Osteoblast (primary cell): Measurements from ENCODE around the gene VPS41. TPM values are rescaled to one million over a fixed set of nuclear protein-coding genes. Genes with fewer than 3 reads are reported as not detected.

Experiments
- DNase-seq: peaks from one replicate; pipeline ENCODE4 v3.0.0; 2011; ENCODE audit warnings: low spot score, mixed read lengths; ENCODE audit not compliant: insufficient read length; ENCODE audit errors: missing footprints
- H2AFZ ChIP-seq: 2 replicates; pipeline ENCODE4 v1.6.0; 2011; ENCODE audit warnings: mild to moderate bottlenecking, low read length
- H3K27ac ChIP-seq: 2 replicates; pipeline ENCODE4 v1.5.1; 2011; ENCODE audit warnings: mild to moderate bottlenecking, low read depth, low read length, moderate library complexity
- H3K27me3 ChIP-seq: 2 replicates; pipeline ENCODE4 v1.6.0; 2012; ENCODE audit warnings: mild to moderate bottlenecking, control low read depth, inconsistent platforms, low read length, moderate library complexity; ENCODE audit not compliant: insufficient read depth
- H3K36me3 ChIP-seq: 2 replicates; pipeline ENCODE4 v1.5.1; 2011; ENCODE audit warnings: mild to moderate bottlenecking, low read length, control low read depth, moderate library complexity; ENCODE audit not compliant: insufficient read depth
- H3K4me1 ChIP-seq: 2 replicates; pipeline ENCODE4 v1.5.1; 2011; ENCODE audit warnings: mild to moderate bottlenecking, low read length, control low read depth, moderate library complexity; ENCODE audit not compliant: insufficient read depth
- H3K4me2 ChIP-seq: 2 replicates; pipeline ENCODE4 v1.6.0; 2011; ENCODE audit warnings: mild to moderate bottlenecking, low read length; ENCODE audit not compliant: insufficient read depth
- H3K4me3 ChIP-seq: fragments of 200-600 bp; sonication (generic); 3 replicates; pipeline ENCODE4 v1.5.1; 2012; ENCODE audit warnings: mild to moderate bottlenecking, low read length, inconsistent platforms; ENCODE audit not compliant: insufficient read depth
- H3K79me2 ChIP-seq: 2 replicates; pipeline ENCODE4 v1.6.0; 2012; ENCODE audit warnings: mild to moderate bottlenecking, low read length, control low read depth, inconsistent platforms; ENCODE audit not compliant: insufficient read depth
- H3K9me3 ChIP-seq: 2 replicates; pipeline ENCODE4 v1.5.1; 2011; ENCODE audit warnings: low read depth, low read length, control low read depth
- H4K20me1 ChIP-seq: 2 replicates; pipeline ENCODE4 v1.6.0; 2012; ENCODE audit warnings: mild to moderate bottlenecking, low read length, control low read depth; ENCODE audit not compliant: insufficient read depth
- CTCF ChIP-seq: IDR thresholded peaks from 2 replicates; pipeline ENCODE4 v1.5.1; 2011; ENCODE audit warnings: mild to moderate bottlenecking, low read depth, low read length, moderate library complexity; ENCODE audit errors: extremely low read depth
- total RNA-seq: library from RNA; depleted of rRNA; stranded (reverse); fragments of >200 nt; gene quantifications from 2 replicates; pipeline ENCODE4 v1.2.3, GENCODE V29; 2012

Gene VPS41
- total RNA-seq, 1 donor: 78.5 TPM

DNA sequence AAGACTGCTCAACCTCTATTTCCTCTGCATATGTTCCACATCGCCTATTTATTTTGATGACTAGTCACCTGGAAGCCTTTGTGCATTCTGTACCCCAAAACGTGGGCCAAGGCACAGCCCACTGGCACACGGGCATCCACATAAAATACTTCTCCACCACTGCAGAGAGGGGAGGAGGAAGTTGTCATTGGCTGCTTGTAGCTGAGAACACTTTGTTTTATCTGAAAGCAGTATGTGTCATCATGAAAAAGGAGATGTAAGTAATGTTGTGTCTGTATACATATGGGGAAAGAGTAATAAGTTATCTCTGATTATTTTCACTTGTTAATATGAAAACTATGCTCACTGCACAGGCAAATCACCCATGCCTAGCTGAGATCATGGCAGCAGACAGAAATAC, 229.6 kb downstream of the VPS41 start:
- DNase-seq: peak; percentile 48
- H3K36me3 ChIP-seq: no peaks in the 10 kb centered on the region
- H3K9me3 ChIP-seq: no peaks in the 10 kb centered on the region
- no peak overlapping the region for H3K4me2 ChIP-seq
- H3K27me3 ChIP-seq: no peaks in the 10 kb centered on the region
- no peaks in the 10 kb centered on the region for H4K20me1 ChIP-seq
- no peaks in the 10 kb centered on the region for H3K4me1 ChIP-seq
- H3K27ac ChIP-seq: no peak overlapping the region
- no peak for TF ChIP-seq CTCF
- no peaks in the 10 kb centered on the region for H3K79me2 ChIP-seq
- no peak overlapping the region for H3K4me3 ChIP-seq
- H2AFZ ChIP-seq: no peak overlapping the region

DNA sequence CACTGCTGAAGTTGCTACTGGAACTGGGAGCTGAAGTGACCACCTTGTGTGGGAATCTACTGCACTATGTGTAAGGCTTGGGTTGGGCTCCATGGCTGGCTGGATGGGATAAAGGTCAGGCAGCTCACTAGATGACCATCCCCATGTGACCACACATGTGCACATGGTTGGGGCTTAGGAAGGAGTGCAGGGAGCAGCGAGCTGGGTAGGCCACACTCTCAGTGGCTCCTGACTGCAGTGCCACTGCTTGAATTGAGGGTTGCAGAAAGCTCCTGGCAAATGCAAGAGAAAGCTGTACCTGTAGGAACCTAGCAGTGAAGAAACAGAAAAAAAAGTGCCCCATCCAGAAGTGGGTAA, 230.3 kb downstream of the VPS41 start:
- Histone ChIP-seq H3K79me2 (no peaks in the 10 kb centered on the region), H3K9me3 (no peaks in the 10 kb centered on the region), H2AFZ (no peak overlapping the region), H3K4me1 (no peaks in the 10 kb centered on the region), H3K27me3 (no peaks in the 10 kb centered on the region), H3K27ac (no peak overlapping the region), H3K4me3 (no peak overlapping the region), H3K4me2 (no peak overlapping the region), H3K36me3 (no peaks in the 10 kb centered on the region), H4K20me1 (no peaks in the 10 kb centered on the region)
- TF ChIP-seq CTCF: no peak
- DNase-seq: no peak

GRCh38 chr7:38677981-38678697, 230.9 kb downstream of the VPS41 start:
- no peaks in the 10 kb centered on the region for H3K36me3 ChIP-seq
- DNase-seq: peak; percentile 10
- no peak for TF ChIP-seq CTCF

GRCh38 chr7:38675494-38676106, 233.4 kb downstream of the VPS41 start:
- Histone ChIP-seq H3K79me2 (no peaks in the 10 kb centered on the region), H3K9me3 (no peaks in the 10 kb centered on the region), H3K4me3 (no peak overlapping the region), H3K4me2 (no peak overlapping the region), H2AFZ (peak overlapping the region; percentile 47), H3K27ac (no peak overlapping the region), H4K20me1 (no peaks in the 10 kb centered on the region), H3K27me3 (no peaks in the 10 kb centered on the region), H3K36me3 (no peaks in the 10 kb centered on the region), H3K4me1 (no peaks in the 10 kb centered on the region)
- TF ChIP-seq CTCF: no peak
- no peak for DNase-seq

More at GRCh38 chr7:38677981-38678697, 230.9 kb downstream of the VPS41 start:
- H3K4me2 ChIP-seq: no peak overlapping the region
- H3K4me1 ChIP-seq: no peaks in the 10 kb centered on the region
- no peak overlapping the region for H2AFZ ChIP-seq
- no peaks in the 10 kb centered on the region for H4K20me1 ChIP-seq
- no peak overlapping the region for H3K4me3 ChIP-seq
- no peaks in the 10 kb centered on the region for H3K79me2 ChIP-seq
- H3K27ac ChIP-seq: no peak overlapping the region
- no peaks in the 10 kb centered on the region for H3K27me3 ChIP-seq
- no peaks in the 10 kb centered on the region for H3K9me3 ChIP-seq
